WTC11 (cell line): ENCODE data around the gene SLC12A4.

ENCODE experiments used
- CBFB ChIP-seq: sonication (generic); formaldehyde crosslinking; IDR thresholded peaks from 2 replicates; pipeline ENCODE4 v1.8.1; 2022; ENCODE audit warnings: mild to moderate bottlenecking, low read depth, missing genetic modification reagents
- FOXK1 ChIP-seq: sonication (generic); formaldehyde crosslinking; IDR thresholded peaks from 2 replicates; pipeline ENCODE4 v1.8.0; 2022; ENCODE audit warnings: mild to moderate bottlenecking, moderate library complexity, missing genetic modification reagents
- NFYB ChIP-seq: sonication (generic); formaldehyde crosslinking; conservative IDR thresholded peaks from 2 replicates; pipeline ENCODE4 v1.8.0; 2022; ENCODE audit warnings: low read depth, missing genetic modification reagents
- TCF7 ChIP-seq: sonication (generic); formaldehyde crosslinking; IDR thresholded peaks from 2 replicates; pipeline ENCODE4 v1.8.0; 2022; ENCODE audit warnings: mild to moderate bottlenecking, low read depth, missing genetic modification reagents, moderate library complexity
- ZBTB21 ChIP-seq: sonication (generic); formaldehyde crosslinking; IDR thresholded peaks from 2 replicates; pipeline ENCODE4 v1.8.1; 2023; ENCODE audit warnings: mild to moderate bottlenecking, missing genetic modification reagents, borderline replicate concordance
- ZNF138 ChIP-seq: sonication (generic); formaldehyde crosslinking; conservative IDR thresholded peaks from 2 replicates; pipeline ENCODE4 v1.8.1; 2022; ENCODE audit warnings: mild to moderate bottlenecking, moderate library complexity, missing genetic modification reagents
- TF ChIP-seq, protein P1 (sequence below): sonication (generic); formaldehyde crosslinking; IDR thresholded peaks from 2 replicates; pipeline ENCODE4 v1.8.0; 2023; ENCODE audit warnings: missing genetic modification reagents
- TF ChIP-seq, protein P2 (sequence below): sonication (generic); formaldehyde crosslinking; IDR thresholded peaks from 2 replicates; pipeline ENCODE4 v1.8.1; 2023; ENCODE audit warnings: mild to moderate bottlenecking, missing genetic modification reagents, moderate library complexity
- TF ChIP-seq, protein P3 (sequence below): sonication (generic); formaldehyde crosslinking; IDR thresholded peaks from 2 replicates; pipeline ENCODE4 v1.8.1; 2023; ENCODE audit warnings: mild to moderate bottlenecking, moderate library complexity, missing genetic modification reagents
- TF ChIP-seq, protein P4 (sequence below): fragments of 200-600 bp; IDR thresholded peaks from 2 replicates; pipeline ENCODE4 v1.8.0; 2022; ENCODE audit warnings: antibody characterized with exemption
- TF ChIP-seq, protein P5 (sequence below): sonication (generic); formaldehyde crosslinking; IDR thresholded peaks from 2 replicates; pipeline ENCODE4 v1.8.1; 2022; ENCODE audit warnings: low read depth, missing genetic modification reagents, borderline replicate concordance
- TF ChIP-seq, protein P6 (sequence below): sonication (generic); formaldehyde crosslinking; IDR thresholded peaks from 2 replicates; pipeline ENCODE4 v1.8.1; 2023; ENCODE audit warnings: mild to moderate bottlenecking, missing genetic modification reagents
- TF ChIP-seq, protein P7 (sequence below): sonication (generic); formaldehyde crosslinking; IDR thresholded peaks from 2 replicates; pipeline ENCODE4 v1.8.0; 2022; ENCODE audit warnings: mild to moderate bottlenecking, missing genetic modification reagents
- TF ChIP-seq, protein P8 (sequence below): sonication (generic); formaldehyde crosslinking; conservative IDR thresholded peaks from 2 replicates; pipeline ENCODE4 v1.8.1; 2022; ENCODE audit warnings: mild to moderate bottlenecking, missing genetic modification reagents

DNA sequence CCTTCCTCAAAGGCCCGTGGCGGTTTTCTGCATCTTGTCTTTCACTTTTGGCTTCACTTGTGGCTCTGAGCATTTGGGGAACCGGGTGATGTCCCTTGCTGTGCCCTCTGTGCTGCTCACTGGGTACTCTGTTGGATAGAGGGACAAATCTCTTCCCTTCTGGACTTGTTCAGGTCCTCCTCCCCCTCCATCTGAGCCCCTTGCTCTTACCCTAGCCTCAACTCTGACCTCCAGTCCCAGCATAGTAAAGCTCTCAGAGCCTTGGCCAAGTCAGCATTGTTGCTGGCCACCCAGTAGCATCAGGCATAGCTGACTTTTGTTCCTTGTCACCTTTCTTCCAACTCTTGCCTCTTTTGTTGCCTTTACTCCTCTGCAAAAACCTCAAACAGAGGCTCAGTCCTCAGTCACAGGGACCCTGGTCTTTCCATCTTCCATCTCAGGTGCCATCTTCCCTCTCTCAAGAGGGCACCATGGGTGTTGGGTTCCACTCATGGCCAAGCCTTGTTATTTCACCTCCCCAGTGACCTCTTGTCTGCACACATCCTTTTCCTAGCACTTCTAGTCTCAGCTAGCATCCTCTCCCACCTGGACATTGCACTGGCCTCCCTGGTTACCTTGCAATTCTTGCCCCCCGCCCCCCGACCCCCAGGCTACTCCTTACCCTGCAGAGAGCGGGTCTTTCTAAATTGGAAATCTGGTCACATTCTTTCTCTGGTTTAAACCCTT lies 31.4 kb downstream of the SLC12A4 start:
- no peak for TF ChIP-seq TCF7 (CRISPR knock-in tag)
- TF ChIP-seq, protein P1, sequence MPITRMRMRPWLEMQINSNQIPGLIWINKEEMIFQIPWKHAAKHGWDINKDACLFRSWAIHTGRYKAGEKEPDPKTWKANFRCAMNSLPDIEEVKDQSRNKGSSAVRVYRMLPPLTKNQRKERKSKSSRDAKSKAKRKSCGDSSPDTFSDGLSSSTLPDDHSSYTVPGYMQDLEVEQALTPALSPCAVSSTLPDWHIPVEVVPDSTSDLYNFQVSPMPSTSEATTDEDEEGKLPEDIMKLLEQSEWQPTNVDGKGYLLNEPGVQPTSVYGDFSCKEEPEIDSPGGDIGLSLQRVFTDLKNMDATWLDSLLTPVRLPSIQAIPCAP = no peak
- TF ChIP-seq ZNF138 (CRISPR knock-in tag) = no peak
- TF ChIP-seq, protein P2, sequence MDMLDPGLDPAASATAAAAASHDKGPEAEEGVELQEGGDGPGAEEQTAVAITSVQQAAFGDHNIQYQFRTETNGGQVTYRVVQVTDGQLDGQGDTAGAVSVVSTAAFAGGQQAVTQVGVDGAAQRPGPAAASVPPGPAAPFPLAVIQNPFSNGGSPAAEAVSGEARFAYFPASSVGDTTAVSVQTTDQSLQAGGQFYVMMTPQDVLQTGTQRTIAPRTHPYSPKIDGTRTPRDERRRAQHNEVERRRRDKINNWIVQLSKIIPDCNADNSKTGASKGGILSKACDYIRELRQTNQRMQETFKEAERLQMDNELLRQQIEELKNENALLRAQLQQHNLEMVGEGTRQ (CRISPR knock-in tag) = no peak
- TF ChIP-seq, protein P3, sequence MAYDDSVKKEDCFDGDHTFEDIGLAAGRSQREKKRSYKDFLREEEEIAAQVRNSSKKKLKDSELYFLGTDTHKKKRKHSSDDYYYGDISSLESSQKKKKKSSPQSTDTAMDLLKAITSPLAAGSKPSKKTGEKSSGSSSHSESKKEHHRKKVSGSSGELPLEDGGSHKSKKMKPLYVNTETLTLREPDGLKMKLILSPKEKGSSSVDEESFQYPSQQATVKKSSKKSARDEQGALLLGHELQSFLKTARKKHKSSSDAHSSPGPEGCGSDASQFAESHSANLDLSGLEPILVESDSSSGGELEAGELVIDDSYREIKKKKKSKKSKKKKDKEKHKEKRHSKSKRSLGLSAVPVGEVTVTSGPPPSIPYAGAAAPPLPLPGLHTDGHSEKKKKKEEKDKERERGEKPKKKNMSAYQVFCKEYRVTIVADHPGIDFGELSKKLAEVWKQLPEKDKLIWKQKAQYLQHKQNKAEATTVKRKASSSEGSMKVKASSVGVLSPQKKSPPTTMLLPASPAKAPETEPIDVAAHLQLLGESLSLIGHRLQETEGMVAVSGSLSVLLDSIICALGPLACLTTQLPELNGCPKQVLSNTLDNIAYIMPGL = no peak
- TF ChIP-seq, protein P4, sequence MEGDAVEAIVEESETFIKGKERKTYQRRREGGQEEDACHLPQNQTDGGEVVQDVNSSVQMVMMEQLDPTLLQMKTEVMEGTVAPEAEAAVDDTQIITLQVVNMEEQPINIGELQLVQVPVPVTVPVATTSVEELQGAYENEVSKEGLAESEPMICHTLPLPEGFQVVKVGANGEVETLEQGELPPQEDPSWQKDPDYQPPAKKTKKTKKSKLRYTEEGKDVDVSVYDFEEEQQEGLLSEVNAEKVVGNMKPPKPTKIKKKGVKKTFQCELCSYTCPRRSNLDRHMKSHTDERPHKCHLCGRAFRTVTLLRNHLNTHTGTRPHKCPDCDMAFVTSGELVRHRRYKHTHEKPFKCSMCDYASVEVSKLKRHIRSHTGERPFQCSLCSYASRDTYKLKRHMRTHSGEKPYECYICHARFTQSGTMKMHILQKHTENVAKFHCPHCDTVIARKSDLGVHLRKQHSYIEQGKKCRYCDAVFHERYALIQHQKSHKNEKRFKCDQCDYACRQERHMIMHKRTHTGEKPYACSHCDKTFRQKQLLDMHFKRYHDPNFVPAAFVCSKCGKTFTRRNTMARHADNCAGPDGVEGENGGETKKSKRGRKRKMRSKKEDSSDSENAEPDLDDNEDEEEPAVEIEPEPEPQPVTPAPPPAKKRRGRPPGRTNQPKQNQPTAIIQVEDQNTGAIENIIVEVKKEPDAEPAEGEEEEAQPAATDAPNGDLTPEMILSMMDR = no peak
- TF ChIP-seq, protein P5, sequence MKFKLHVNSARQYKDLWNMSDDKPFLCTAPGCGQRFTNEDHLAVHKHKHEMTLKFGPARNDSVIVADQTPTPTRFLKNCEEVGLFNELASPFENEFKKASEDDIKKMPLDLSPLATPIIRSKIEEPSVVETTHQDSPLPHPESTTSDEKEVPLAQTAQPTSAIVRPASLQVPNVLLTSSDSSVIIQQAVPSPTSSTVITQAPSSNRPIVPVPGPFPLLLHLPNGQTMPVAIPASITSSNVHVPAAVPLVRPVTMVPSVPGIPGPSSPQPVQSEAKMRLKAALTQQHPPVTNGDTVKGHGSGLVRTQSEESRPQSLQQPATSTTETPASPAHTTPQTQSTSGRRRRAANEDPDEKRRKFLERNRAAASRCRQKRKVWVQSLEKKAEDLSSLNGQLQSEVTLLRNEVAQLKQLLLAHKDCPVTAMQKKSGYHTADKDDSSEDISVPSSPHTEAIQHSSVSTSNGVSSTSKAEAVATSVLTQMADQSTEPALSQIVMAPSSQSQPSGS (CRISPR knock-in tag) = no peak
- TF ChIP-seq ZBTB21 (CRISPR knock-in tag) = no peak
- TF ChIP-seq, protein P6, sequence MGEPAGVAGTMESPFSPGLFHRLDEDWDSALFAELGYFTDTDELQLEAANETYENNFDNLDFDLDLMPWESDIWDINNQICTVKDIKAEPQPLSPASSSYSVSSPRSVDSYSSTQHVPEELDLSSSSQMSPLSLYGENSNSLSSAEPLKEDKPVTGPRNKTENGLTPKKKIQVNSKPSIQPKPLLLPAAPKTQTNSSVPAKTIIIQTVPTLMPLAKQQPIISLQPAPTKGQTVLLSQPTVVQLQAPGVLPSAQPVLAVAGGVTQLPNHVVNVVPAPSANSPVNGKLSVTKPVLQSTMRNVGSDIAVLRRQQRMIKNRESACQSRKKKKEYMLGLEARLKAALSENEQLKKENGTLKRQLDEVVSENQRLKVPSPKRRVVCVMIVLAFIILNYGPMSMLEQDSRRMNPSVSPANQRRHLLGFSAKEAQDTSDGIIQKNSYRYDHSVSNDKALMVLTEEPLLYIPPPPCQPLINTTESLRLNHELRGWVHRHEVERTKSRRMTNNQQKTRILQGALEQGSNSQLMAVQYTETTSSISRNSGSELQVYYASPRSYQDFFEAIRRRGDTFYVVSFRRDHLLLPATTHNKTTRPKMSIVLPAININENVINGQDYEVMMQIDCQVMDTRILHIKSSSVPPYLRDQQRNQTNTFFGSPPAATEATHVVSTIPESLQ (CRISPR knock-in tag) = no peak
- no peak for TF ChIP-seq CBFB
- TF ChIP-seq, protein P7, sequence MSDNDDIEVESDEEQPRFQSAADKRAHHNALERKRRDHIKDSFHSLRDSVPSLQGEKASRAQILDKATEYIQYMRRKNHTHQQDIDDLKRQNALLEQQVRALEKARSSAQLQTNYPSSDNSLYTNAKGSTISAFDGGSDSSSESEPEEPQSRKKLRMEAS (CRISPR knock-in tag) = no peak
- no peak for TF ChIP-seq FOXK1 (CRISPR knock-in tag)
- TF ChIP-seq, protein P8, sequence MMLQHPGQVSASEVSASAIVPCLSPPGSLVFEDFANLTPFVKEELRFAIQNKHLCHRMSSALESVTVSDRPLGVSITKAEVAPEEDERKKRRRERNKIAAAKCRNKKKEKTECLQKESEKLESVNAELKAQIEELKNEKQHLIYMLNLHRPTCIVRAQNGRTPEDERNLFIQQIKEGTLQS (CRISPR knock-in tag) = no peak
- no peak for TF ChIP-seq NFYB (CRISPR knock-in tag)
